GM21390 (cell line): Measurements from ENCODE around the gene MIDN.

ENCODE experiments used
- ATAC-seq: cut with Tn5 transposase; IDR thresholded peaks from one replicate; pipeline ENCODE4 v1.9.1; 2021; ENCODE audit not compliant: unreplicated experiment

Gene MIDN

GRCh38 chr19:1232652-1233072, 15.7 kb upstream of the MIDN start:
- ATAC-seq, result no peak

DNA sequence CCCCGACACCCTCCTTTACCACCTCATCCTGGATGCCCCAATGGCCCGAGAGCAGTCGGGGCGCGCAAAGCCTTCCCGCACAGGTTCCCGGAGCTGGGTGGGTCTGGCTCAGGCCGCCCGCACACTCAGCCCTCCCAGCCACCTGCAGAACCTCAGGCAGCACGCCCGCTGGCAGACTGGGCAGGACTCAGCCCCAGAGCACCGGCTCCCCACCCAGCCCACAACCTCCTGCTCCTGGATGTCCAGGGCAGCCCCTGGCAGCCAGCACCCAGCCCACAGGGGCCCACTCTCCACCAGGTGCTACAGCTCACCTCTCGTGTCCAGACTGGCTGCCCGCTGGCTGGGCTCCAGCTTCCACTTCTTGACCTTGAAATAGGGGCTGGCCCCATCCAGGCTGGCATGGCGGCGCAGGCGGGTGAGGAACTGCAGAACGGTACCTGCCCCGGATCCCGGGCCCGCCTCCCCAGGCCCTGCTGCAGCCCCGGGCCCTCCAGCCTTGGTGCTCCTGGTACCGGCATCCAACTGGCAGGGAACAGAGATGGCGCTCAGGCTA, 15.2 kb upstream of the MIDN start:
- ATAC-seq, result no peak

DNA sequence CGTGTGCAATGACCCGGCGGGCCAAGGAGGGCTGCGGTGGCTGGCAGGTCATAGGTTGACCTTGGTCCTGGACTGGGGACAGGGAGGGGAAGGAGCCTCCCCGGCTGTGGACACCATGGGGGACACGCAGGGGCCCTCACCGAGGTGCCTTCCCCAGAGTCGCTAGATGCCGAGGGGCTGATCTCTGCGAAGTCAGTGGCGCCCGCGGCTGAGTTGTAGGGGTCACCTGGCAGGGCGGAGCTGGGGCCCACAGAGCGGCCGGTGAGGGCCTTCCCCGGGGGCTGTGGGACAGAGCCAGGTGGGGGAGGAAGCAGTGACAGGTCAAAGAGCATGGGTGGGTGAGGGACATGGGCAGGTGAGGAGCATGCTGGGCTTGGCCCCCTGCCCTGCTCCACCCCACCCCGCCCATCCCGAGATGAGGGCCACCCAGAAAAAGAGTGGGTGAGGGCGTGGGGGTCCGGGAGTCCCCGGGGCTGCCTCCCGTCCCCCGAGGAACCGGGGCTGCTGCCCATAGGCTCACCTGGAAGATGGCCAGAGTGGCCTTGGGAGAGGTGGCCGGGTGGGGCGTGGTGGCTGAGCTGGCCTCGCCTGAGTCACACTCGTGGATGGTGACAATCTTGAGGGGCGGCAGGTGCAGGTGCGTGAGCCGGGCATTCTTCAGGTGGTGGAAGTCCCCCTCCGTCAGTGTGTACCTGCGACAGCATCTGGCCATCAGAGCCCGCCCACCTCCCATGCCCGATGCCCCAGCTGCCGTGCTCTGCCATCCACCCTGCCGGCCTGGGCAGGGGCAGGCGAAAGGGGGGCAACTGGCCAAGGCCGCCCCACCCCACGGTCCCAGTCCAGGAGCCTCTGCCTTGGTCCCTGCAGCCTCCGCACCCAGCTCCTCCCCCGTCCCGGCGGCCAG, 14.1 kb upstream of the MIDN start:
- ATAC-seq, result no peak

DNA sequence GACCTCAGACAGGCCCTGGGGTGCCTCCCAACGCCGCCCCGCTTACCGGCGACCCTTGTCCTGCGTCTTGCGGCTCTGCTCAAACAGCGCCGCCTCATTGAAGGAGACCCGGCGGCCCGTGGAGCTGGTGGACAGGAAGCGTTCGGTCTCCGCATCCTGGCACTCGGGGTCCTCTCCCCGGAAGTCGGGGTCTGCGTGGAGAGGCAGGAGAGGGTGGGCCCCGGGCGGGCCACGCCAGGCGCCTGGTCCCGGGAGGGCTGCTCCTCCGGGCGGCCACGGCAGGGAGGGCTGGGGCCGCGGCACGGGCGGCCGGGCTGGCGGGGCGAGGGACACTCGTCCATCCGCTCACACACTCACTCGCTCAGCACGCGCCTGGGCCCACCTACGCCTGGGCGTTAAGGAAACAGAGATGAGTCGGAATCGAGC, 13.4 kb upstream of the MIDN start:
- no peak for ATAC-seq

- no peak for ATAC-seq
Observed at GRCh38 chr19:1235625-1236538, 12.5 kb upstream of the MIDN start.

DNA sequence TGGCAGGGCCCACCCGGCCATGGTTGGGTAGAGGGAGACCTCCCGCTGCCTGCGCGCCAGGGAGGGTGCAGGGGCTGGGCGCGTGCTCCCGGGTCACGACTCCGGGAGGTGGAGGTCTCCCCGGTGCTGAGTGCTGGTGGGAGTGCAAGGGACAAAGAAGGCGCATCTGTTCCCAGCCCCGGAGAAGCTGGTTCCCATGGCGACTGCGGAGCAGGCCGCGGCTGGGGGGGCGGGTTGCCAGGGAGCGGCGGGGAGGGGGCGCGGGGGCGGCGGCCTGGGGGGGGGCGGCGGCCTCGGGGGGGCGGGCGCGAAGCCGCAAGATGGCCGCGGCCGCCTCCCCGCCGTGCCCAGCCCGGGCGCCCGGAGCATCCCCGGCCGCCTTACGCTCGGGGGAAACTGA, 11.8 kb upstream of the MIDN start:
- no peak for ATAC-seq

GRCh38 chr19:1237027-1237659, 11.2 kb upstream of the MIDN start:
- no peak for ATAC-seq

DNA sequence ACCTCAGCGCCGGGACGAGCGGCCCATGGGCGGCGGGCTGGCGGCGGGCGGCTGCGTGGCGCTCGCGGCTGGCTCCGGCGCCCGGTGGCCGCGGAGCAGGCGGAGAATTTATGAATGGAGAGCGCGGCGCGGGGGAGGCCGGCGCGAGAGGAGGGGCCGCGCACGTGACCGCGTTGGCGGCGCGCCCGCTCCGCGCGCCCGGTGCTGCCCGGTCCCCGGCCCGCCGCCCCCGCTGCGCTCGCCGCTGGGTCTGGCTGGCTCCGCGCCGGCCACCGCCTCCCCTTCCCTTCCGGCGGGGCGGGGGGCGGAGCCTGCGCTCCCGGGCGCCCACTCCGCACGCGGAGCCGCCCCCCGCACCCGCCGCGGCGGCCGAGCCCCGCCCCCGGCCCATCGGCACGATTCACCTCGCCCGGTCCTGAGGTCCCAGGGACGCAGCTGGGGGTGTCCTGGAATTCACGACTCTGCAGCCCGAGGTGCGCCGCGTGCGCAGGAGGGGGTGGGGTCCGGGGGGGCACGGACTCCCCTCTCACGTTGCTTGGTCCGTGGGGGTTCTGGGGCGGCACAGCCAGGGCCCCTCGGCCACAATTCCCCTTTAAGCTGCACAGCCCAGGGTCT, 10.5 kb upstream of the MIDN start, which contains the start of gene CBARP:
TSS of gene CBARP (minus strand) at position 252 of the 615 bp plus-strand sequence. CDS start 1,905 bp downstream, outside the sequence.
- ATAC-seq, result no peak

- no peak for ATAC-seq
Observed at GRCh38 chr19:1238369-1239303, 9.7 kb upstream of the MIDN start.

GRCh38 chr19:1239420-1239795, 9.0 kb upstream of the MIDN start:
- ATAC-seq, result no peak

DNA sequence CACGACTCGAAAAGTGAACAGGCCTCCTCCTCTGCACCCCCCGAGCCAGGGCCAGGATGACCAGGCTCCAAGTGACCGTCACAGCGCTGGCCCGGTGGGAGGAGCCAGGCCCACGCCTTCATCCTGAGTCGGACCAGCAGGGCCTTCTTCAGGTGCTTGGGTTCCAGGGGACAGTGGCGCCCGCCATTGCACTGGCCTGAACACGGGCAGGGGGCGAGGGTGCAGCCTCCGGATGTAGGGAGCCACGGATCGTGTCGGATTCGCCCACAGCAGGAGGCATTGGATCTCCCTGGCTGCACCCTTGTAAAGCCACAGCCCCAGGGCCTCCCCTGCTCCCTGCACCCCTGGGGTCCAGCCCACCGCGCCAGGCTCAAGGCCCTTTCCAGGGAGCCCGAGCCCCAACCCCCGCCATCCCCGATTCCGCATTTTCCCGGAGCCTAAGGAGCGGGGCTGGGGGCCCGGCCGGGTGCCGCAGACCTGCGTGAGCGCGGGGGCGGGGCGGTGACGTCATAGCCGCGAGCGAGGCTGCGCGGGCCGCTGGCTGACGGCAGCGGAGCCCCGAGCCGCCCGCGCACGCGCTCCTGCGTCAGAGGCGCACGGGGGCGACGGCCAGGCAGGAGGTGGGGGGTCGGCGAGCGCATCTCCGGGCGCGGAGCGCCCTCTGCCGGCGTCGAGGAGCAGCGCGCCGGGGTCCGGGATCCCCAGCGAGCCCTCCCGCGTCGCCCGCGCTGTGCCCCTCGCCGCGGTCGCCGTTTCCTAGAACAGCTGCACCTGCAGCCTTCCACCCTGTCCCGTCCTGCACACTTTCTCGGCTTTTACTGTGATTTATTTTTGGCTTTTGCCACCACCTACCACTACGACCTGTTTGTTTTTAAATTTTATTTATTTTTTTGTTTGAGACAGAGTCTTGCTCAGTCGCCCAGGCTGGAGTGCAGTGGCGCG, 8.3 kb upstream of the MIDN start:
- no peak for ATAC-seq

GRCh38 chr19:1240925-1241324, 7.5 kb upstream of the MIDN start:
- ATAC-seq, result no peak

GRCh38 chr19:1241417-1242095, 6.8 kb upstream of the MIDN start, which contains the start of gene ATP5F1D:
ATP5F1D (plus strand) TSS chr19:1241751; CDS start chr19:1241851, 100 bp downstream.
- no peak for ATAC-seq

GRCh38 chr19:1243768-1244692, 4.4 kb upstream of the MIDN start:
- no peak for ATAC-seq

DNA sequence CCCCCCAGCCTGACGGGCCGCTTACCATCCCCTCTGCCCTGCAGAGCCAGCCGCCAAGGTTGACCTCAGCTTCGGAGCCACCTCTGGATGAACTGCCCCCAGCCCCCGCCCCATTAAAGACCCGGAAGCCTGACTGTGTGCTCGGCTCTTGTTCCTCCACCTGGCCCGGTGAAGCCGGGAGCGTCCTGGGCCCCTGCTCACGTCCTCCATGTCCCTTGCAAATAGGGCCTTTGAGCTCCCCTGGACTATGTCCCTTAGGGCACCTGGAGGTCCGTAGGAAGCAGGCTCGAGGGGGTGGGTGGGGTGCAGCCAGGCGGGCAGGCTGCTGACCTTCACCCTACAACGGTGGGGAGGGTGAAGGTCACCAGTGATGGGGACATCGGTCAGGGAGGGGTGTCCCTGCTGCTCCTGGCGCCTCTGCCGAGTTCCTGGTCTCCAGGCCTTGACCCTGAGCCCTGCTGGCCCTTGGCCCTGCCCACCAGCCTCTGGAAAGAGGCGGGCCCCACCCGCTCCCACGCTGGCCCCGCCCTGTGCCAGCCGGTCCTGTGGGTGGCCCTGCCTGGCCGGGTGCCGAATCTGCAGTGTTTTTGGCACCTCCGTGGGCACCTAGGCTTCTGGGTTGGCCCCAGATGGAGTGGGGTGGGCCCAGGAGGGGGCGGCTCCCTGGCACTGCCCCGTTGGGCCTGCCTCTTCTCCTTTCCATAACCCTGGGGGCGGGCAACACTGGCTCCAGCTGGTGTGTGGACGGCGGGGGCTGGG, 3.5 kb upstream of the MIDN start:
- no peak for ATAC-seq
